GM12878 (cell line): ENCODE measurements around the gene HESX1. TPM values are rescaled to one million over a fixed set of nuclear protein-coding genes. Genes with fewer than 3 reads are reported as not detected.

Source experiments
- ATAC-seq: fragments of 200-7000 bp; cut with Tn5 transposase; 3 replicates; pipeline ENCODE4 v1.9.1; 2020; ENCODE audit warnings: mild to moderate bottlenecking, moderate library complexity
- BruUV-seq: library from RNA; stranded (reverse); fragments of 400-500 nt; replicated peaks from 2 replicates; lab custom pipeline; 2021; lab: Mats Ljungman, UMichigan
- CTCF ChIA-PET: fragments of 300-600 bp; sonication (Branson Sonifier 250); formaldehyde crosslinking; extraction: SDS; loops from one replicate; lab custom pipeline; 2021; ENCODE audit warnings: inconsistent platforms; lab: Yijun Ruan, JAX
- POLR2A ChIA-PET: fragments of 350-600 bp; formaldehyde crosslinking; extraction: SDS; loops from one replicate; lab custom pipeline; 2021; ENCODE audit warnings: inconsistent platforms; lab: Charles Lee
- RAD21 ChIA-PET: fragments of 300-600 bp; sonication (Branson Sonifier 250); formaldehyde crosslinking; loops from one replicate; lab custom pipeline; 2023; ENCODE audit warnings: antibody characterized with exemption; ENCODE audit not compliant: unreplicated experiment; lab: Charles Lee
- SMC1A ChIA-PET: fragments of 300-600 bp; sonication (Branson Sonifier 250); formaldehyde crosslinking; loops from one replicate; lab custom pipeline; 2023; ENCODE audit not compliant: unreplicated experiment, uncharacterized antibody; lab: Charles Lee
- DNase-seq: peaks from one replicate; pipeline ENCODE4 v3.0.0-alpha.2; 2011; ENCODE audit warnings: low read depth, low spot score
- FAIRE-seq: peaks from 3 replicates; lab custom pipeline; 2011; peaks lifted over from hg19 to GRCh38; lab: Jason Lieb, UNC
- H2AFZ ChIP-seq: 2 replicates; pipeline ENCODE4 v1.6.0; 2011; ENCODE audit warnings: low read depth, low read length, control low read depth; ENCODE audit not compliant: control insufficient read depth
- H3K27ac ChIP-seq: 2 replicates; pipeline ENCODE4 v1.5.1; 2011; ENCODE audit warnings: control low read depth; ENCODE audit not compliant: control insufficient read depth, insufficient read depth
- H3K27me3 ChIP-seq, 2 experiments: replicated peaks in 1 of 2; 2 replicates each; pipeline versions ENCODE4 v1.6.0 to v1.6.1; 2011; ENCODE audit warnings: low read length in 1 of 2; ENCODE audit not compliant: control insufficient read depth in 2 of 2, insufficient read depth in 2 of 2
- H3K36me3 ChIP-seq, 2 experiments: 2 replicates each; pipeline ENCODE4 v1.5.1; 2011; ENCODE audit warnings: low read length in 1 of 2; ENCODE audit not compliant: control insufficient read depth in 2 of 2, insufficient read depth in 2 of 2
- H3K4me1 ChIP-seq: 2 replicates; pipeline ENCODE4 v1.6.1; 2011; ENCODE audit warnings: mild to moderate bottlenecking, low read length, moderate library complexity, mixed read lengths; ENCODE audit not compliant: control insufficient read depth, insufficient read depth
- H3K4me2 ChIP-seq: 2 replicates; pipeline ENCODE4 v1.6.0; 2011; ENCODE audit warnings: control low read depth; ENCODE audit not compliant: control insufficient read depth, insufficient read depth
- H3K4me3 ChIP-seq: fragments of 200-600 bp; sonication (generic); 2 replicates; pipeline ENCODE4 v1.5.1; 2016
- H3K79me2 ChIP-seq: 2 replicates; pipeline ENCODE4 v1.6.0; 2011; ENCODE audit warnings: low read length; ENCODE audit not compliant: control insufficient read depth, insufficient read depth
- H3K9ac ChIP-seq: 2 replicates; pipeline ENCODE4 v1.8.0; 2011; ENCODE audit warnings: low read length, control low read depth, mixed read lengths; ENCODE audit not compliant: control insufficient read depth, insufficient read depth
- H3K9me3 ChIP-seq: replicated peaks from 3 replicates; pipeline ENCODE4 v1.5.1; 2011; ENCODE audit warnings: mild to moderate bottlenecking, low read length; ENCODE audit not compliant: control insufficient read depth, insufficient read depth
- H4K20me1 ChIP-seq: 2 replicates; pipeline ENCODE4 v1.6.0; 2011; ENCODE audit not compliant: control insufficient read depth, insufficient read depth
- CREM ChIP-seq: IDR thresholded peaks from 2 replicates; pipeline ENCODE4 v1.6.1; 2014; ENCODE audit warnings: antibody characterized with exemption, low read depth
- EED ChIP-seq: sonication (generic); IDR thresholded peaks from 2 replicates; pipeline ENCODE4 v1.6.1; 2016; ENCODE audit warnings: antibody characterized with exemption, low read depth
- SIN3A ChIP-seq: IDR thresholded peaks from 2 replicates; pipeline ENCODE4 v1.6.1; 2012; ENCODE audit warnings: low read depth, low read length, improper control_type of control experiment
- SIX5 ChIP-seq: IDR thresholded peaks from 2 replicates; pipeline ENCODE4 v1.6.1; 2011; ENCODE audit warnings: mild to moderate bottlenecking, low read depth, low read length, moderate library complexity; ENCODE audit not compliant: severe bottlenecking
- ZNF207 ChIP-seq: fragments of 450-650 bp; IDR thresholded peaks from 2 replicates; pipeline ENCODE4 v1.6.1; 2014; ENCODE audit warnings: antibody characterized with exemption, mild to moderate bottlenecking, borderline replicate concordance
- WGBS: methylation state at CpG from one replicate; pipeline ENCODE4 v1.1.6; 2016; ENCODE audit warnings: low lambda C conversion rate; ENCODE audit not compliant: insufficient replicate concordance, insufficient coverage; ENCODE audit errors: missing lambda C conversion rate; 5-methylcytosine and 5-hydroxymethylcytosine counted together
- in situ Hi-C: fragments of 300-500 bp; cut with MboI; formaldehyde crosslinking; loops from 9 replicates; pipeline ENCODE4 v1.14.3; 2018; ENCODE audit warnings: mixed read lengths
- intact Hi-C: fragments of 100-400 bp; cut with micrococcal nuclease; formaldehyde crosslinking; loops from one replicate; pipeline ENCODE4 v1.14.2; 2022; ENCODE audit not compliant: unreplicated experiment
- polyA plus RNA-seq, 11 experiments: library from polyadenylated mRNA; depleted of rRNA in 4 of 11; unstranded in 6 of 11; stranded (reverse) in 5 of 11; fragments of >200 nt; fragmentation: Nextera tagmentation in 4 of 11; fragmentation: Illumina TruSeq in 1 of 11; extraction: Ambion mirVana in 4 of 11; extraction: Trizol in 1 of 11; gene quantifications; 1 replicate in 1 of 11; 2 replicates in 10 of 11; pipeline versions ENCODE4 v1.2.1 to v1.2.3, GENCODE V29; 2011 to 2016; ENCODE audit warnings: inconsistent platforms in 2 of 11, missing spikeins in 2 of 11, low read depth in 1 of 11
- total RNA-seq, 4 experiments: library from RNA; depleted of rRNA in 3 of 4; stranded (reverse); fragments of >200 nt in 3 of 4; fragmentation: Illumina TruSeq in 1 of 4; extraction: Trizol in 1 of 4; gene quantifications; 2 replicates each; pipeline versions ENCODE4 v1.2.1 to v1.2.3, GENCODE V29; 2013 to 2021
- TF ChIP-seq, protein P1 (sequence below): fragments of 450-650 bp; IDR thresholded peaks from 2 replicates; pipeline ENCODE4 v1.6.1; 2017; ENCODE audit warnings: borderline replicate concordance
- TF ChIP-seq, protein P2 (sequence below): fragments of 150-350 bp; IDR thresholded peaks from 2 replicates; pipeline ENCODE4 v1.6.1; 2016; ENCODE audit warnings: low read depth, low read length

The HESX1 gene
- total and polyA plus RNA-seq, 10 of the 15 experiments (the other 5 are each of a cell fraction or from before 2014, with no cell fraction given), result 2.5 to 5.9 (median 4.3) TPM

DNA sequence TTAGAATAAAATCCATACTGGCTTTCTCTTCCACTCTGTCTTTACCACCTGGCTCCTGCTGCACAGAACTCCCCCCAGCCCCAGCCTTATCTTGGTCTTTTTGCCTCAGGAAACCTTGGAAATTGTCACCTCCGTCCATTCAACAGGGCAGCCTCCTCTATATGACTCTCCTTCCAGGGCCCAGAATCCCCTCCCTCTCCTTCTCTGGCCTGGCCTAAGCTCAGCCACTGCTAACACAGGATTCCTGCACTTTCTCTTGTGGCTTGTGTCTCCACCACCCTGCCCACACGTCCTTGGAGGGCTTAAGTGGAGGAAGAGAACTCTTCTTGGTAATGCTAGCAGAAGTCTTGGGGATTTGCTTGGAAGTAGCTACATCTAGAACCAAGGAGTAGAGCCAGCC lies 33.1 kb downstream of the HESX1 start (continued):
- TF ChIP-seq, protein P1, sequence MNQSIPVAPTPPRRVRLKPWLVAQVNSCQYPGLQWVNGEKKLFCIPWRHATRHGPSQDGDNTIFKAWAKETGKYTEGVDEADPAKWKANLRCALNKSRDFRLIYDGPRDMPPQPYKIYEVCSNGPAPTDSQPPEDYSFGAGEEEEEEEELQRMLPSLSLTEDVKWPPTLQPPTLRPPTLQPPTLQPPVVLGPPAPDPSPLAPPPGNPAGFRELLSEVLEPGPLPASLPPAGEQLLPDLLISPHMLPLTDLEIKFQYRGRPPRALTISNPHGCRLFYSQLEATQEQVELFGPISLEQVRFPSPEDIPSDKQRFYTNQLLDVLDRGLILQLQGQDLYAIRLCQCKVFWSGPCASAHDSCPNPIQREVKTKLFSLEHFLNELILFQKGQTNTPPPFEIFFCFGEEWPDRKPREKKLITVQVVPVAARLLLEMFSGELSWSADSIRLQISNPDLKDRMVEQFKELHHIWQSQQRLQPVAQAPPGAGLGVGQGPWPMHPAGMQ, result no peak
- TF ChIP-seq CREM (no peak), SIN3A (no peak), SIX5 (no peak), ZNF207 (no peak)
- TF ChIP-seq, protein P2, sequence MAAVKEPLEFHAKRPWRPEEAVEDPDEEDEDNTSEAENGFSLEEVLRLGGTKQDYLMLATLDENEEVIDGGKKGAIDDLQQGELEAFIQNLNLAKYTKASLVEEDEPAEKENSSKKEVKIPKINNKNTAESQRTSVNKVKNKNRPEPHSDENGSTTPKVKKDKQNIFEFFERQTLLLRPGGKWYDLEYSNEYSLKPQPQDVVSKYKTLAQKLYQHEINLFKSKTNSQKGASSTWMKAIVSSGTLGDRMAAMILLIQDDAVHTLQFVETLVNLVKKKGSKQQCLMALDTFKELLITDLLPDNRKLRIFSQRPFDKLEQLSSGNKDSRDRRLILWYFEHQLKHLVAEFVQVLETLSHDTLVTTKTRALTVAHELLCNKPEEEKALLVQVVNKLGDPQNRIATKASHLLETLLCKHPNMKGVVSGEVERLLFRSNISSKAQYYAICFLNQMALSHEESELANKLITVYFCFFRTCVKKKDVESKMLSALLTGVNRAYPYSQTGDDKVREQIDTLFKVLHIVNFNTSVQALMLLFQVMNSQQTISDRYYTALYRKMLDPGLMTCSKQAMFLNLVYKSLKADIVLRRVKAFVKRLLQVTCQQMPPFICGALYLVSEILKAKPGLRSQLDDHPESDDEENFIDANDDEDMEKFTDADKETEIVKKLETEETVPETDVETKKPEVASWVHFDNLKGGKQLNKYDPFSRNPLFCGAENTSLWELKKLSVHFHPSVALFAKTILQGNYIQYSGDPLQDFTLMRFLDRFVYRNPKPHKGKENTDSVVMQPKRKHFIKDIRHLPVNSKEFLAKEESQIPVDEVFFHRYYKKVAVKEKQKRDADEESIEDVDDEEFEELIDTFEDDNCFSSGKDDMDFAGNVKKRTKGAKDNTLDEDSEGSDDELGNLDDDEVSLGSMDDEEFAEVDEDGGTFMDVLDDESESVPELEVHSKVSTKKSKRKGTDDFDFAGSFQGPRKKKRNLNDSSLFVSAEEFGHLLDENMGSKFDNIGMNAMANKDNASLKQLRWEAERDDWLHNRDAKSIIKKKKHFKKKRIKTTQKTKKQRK, result no peak

DNA sequence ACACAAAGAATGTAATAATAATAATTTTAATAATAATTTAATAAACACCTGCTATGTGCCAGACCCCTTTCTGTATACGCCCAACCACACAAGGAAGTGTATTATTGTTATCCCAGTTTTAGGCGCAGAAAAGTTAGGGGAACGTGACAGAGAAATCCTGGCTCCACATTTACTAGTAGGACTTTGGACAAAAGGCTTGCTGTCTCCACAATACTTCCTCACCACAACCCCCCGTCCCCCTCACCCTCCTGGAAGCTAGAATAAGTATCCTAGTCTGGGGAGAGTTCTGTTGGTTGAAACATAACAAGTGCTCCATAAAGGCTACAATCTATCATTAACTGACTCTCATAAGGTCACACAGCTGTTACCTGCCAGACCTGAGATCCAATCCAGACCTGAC lies 34.1 kb downstream of the HESX1 start:
- RAD21 ChIA-PET, result no interaction called here
- TF ChIP-seq EED, result no peak
- Histone ChIP-seq H3K4me1 (0 out of 2 replicates have a peak, but pooled peaks cover 4% of the 10 kb centered on the region), H2AFZ (no peak overlapping the region), H3K27me3 (peaks cover 15 to 21% of the 10 kb centered on the region in 2 experiments), H3K27ac (no peak overlapping the region), H3K79me2 (no peaks in the 10 kb centered on the region), H3K4me2 (peak overlapping the region; percentile 14; the same call in 1 of the 2 replicates), H3K9ac (no peak overlapping the region), H3K36me3 (no peaks in the 10 kb centered on the region), H3K9me3 (no peaks in the 10 kb centered on the region), H4K20me1 (no peaks in the 10 kb centered on the region), H3K4me3 (no peak overlapping the region)
- POLR2A ChIA-PET, result no interaction called here
- BruUV-seq, result no TSS peak
- ATAC-seq (no peak), FAIRE-seq (no peak), DNase-seq (no peak)
- 22% methylated on average over 4 of the region's 4 CpGs for WGBS
- CTCF ChIA-PET, result no interaction called here
- SMC1A ChIA-PET, result no interaction called here
- in situ Hi-C loops (no loop called here), intact Hi-C loops (loop anchor here (10.0 kb wide), 1 partner anchor 171 kb away; no protein-coding TSS in a partner anchor)
